ENCODE results near the gene OXGR1. TPM values are rescaled to one million over a fixed set of nuclear protein-coding genes. Genes with fewer than 3 reads are reported as not detected.

OXGR1 gene
- total RNA-seq, 1 donor from 2014 or later: 0.74 TPM

GRCh38 chr13:97004096-97004876 lies 10.0 kb upstream of the OXGR1 start:
- H3K4me3 ChIP-seq: no peak overlapping the region
- intact Hi-C loops (cut with DNase I): no loop called here
- no peak overlapping the region for H3K27ac ChIP-seq
- no peaks in the 10 kb centered on the region for H3K4me1 ChIP-seq
- no peaks in the 10 kb centered on the region for H3K9me3 ChIP-seq
- no peak for DNase-seq (ENCODE audit: extremely low spot score in 2 of 2)
- no peaks in the 10 kb centered on the region for H3K27me3 ChIP-seq
- H3K36me3 ChIP-seq: no peaks in the 10 kb centered on the region
- TF ChIP-seq POLR2A (IDR thresholded peaks at IDR 0.05): no peak
- no peak for TF ChIP-seq POLR2AphosphoS5 (IDR thresholded peaks at IDR 0.05; ENCODE audit: insufficient read depth in 1 of 2, low read depth in 1 of 2)
- TF ChIP-seq, protein P1, sequence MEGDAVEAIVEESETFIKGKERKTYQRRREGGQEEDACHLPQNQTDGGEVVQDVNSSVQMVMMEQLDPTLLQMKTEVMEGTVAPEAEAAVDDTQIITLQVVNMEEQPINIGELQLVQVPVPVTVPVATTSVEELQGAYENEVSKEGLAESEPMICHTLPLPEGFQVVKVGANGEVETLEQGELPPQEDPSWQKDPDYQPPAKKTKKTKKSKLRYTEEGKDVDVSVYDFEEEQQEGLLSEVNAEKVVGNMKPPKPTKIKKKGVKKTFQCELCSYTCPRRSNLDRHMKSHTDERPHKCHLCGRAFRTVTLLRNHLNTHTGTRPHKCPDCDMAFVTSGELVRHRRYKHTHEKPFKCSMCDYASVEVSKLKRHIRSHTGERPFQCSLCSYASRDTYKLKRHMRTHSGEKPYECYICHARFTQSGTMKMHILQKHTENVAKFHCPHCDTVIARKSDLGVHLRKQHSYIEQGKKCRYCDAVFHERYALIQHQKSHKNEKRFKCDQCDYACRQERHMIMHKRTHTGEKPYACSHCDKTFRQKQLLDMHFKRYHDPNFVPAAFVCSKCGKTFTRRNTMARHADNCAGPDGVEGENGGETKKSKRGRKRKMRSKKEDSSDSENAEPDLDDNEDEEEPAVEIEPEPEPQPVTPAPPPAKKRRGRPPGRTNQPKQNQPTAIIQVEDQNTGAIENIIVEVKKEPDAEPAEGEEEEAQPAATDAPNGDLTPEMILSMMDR (IDR thresholded peaks at IDR 0.05): no peak

GRCh38 chr13:97003071-97003470 lies 8.8 kb upstream of the OXGR1 start:
- DNase-seq (ENCODE audit: extremely low spot score in 2 of 2): no peak
- intact Hi-C loops (cut with DNase I): no loop called here
- Histone ChIP-seq H3K4me1 (no peaks in the 10 kb centered on the region), H3K36me3 (no peaks in the 10 kb centered on the region), H3K4me3 (no peak overlapping the region), H3K27me3 (no peaks in the 10 kb centered on the region), H3K9me3 (no peaks in the 10 kb centered on the region), H3K27ac (no peak overlapping the region)
- TF ChIP-seq POLR2AphosphoS5 (IDR thresholded peaks at IDR 0.05; ENCODE audit: insufficient read depth in 1 of 2, low read depth in 1 of 2): no peak

GRCh38 chr13:97002581-97002980 lies 8.3 kb upstream of the OXGR1 start:
- intact Hi-C loops (cut with DNase I): no loop called here
- Histone ChIP-seq H3K4me1 (no peaks in the 10 kb centered on the region), H3K4me3 (no peak overlapping the region), H3K9me3 (no peaks in the 10 kb centered on the region), H3K27me3 (no peaks in the 10 kb centered on the region), H3K27ac (no peak overlapping the region), H3K36me3 (no peaks in the 10 kb centered on the region)
- no peak for DNase-seq (ENCODE audit: extremely low spot score in 2 of 2)
- TF ChIP-seq, protein P1 (IDR thresholded peaks at IDR 0.05): no peak
- TF ChIP-seq POLR2A (IDR thresholded peaks at IDR 0.05) (no peak), POLR2AphosphoS5 (IDR thresholded peaks at IDR 0.05; ENCODE audit: insufficient read depth in 1 of 2, low read depth in 1 of 2) (no peak)

- intact Hi-C loops (cut with DNase I): no loop called here
- Histone ChIP-seq H3K27ac (no peak overlapping the region), H3K36me3 (no peaks in the 10 kb centered on the region), H3K27me3 (no peaks in the 10 kb centered on the region), H3K4me3 (no peak overlapping the region), H3K9me3 (no peaks in the 10 kb centered on the region), H3K4me1 (no peaks in the 10 kb centered on the region)
- TF ChIP-seq, protein P1 (IDR thresholded peaks at IDR 0.05): no peak
- DNase-seq (ENCODE audit: extremely low spot score in 2 of 2): no peak
These were observed 7.4 kb upstream of the OXGR1 start for GRCh38 chr13:97001636-97002035.

DNA sequence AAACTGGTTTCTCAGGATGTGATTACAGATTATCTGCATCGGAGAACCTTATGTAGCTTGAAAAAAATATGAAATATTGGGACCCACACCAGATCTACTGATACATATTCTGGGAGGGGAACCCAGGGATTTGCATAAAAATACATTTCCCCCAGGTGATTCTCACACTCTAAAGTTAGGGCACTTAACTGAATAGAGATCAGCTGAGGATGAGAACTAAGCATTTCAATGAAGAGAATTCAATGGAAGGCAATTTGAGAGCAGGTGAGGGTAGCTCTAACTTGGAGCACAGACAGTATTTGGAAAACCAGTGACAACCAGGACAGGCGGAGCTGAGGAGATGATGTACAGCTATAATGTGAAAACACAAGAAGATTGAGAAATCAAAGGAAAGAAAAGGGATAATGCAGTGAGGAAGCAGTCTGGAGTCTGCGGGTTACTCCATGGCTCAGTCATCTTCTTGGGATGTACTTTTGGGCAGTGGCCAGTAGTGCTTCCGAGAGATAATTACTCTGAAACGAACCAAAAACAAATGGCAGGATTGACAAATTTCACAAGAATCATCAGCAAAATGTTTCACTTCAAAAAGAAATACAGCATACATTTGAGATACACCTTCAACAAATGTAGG lies 6.1 kb upstream of the OXGR1 start:
- H3K4me3 ChIP-seq: no peak overlapping the region
- TF ChIP-seq POLR2A (IDR thresholded peaks at IDR 0.05): no peak
- no peak for TF ChIP-seq POLR2AphosphoS5 (IDR thresholded peaks at IDR 0.05; ENCODE audit: insufficient read depth in 1 of 2, low read depth in 1 of 2)
- TF ChIP-seq, protein P1 (IDR thresholded peaks at IDR 0.05): no peak
- H3K27me3 ChIP-seq: no peaks in the 10 kb centered on the region
- intact Hi-C loops (cut with DNase I): no loop called here
- no peak for DNase-seq (ENCODE audit: extremely low spot score in 2 of 2)
- no peak overlapping the region for H3K27ac ChIP-seq
- no peaks in the 10 kb centered on the region for H3K9me3 ChIP-seq
- no peaks in the 10 kb centered on the region for H3K36me3 ChIP-seq
- no peaks in the 10 kb centered on the region for H3K4me1 ChIP-seq

Data from vagina (tissue), 2 donors.